ENCODE results near the gene HNF4A.

Gene HNF4A

DNA sequence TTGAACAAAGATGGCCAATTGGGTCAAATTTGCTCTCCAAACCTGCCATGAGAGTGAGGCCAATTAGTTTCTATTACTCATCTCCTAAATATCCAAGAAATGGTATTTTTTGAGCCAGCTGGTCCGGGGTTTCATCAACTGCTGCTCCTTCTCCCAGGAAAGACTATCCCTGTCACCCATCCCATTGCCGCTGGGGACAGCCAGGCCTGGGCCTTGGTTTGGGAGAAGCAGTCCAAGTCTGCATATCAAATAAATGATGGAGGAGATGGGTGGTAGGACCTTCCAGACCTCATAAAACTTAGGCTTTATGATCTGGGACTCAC, 73.5 kb downstream of the HNF4A start:
- H2BK12ac ChIP-seq (ENCODE audit: low read length), result no peak overlapping the region
- H3K4me2 ChIP-seq (ENCODE audit: insufficient read depth, low read length, poor library complexity, severe bottlenecking), result no peak overlapping the region
- H3K9ac ChIP-seq (ENCODE audit: low read depth, low read length, poor library complexity), result no peak overlapping the region
- H2BK5ac ChIP-seq (ENCODE audit: low read length), result no peak overlapping the region
- H2BK15ac ChIP-seq (ENCODE audit: low read length), result no peak overlapping the region
- H4K91ac ChIP-seq (ENCODE audit: low read depth, low read length, poor library complexity), result no peak overlapping the region
- H3K4ac ChIP-seq (ENCODE audit: low read length), result no peak overlapping the region
- no peak overlapping the region for H3K4me3 ChIP-seq (ENCODE audit: low read length in 2 of 2)
- no peaks in the 10 kb centered on the region for H3K9me3 ChIP-seq (replicated peaks in 1 of 2; ENCODE audit: control insufficient read depth in 2 of 2, insufficient read depth in 1 of 2, low read depth in 1 of 2, low read length in 2 of 2)
- H3K23ac ChIP-seq (ENCODE audit: low read depth, low read length, poor library complexity), result no peak overlapping the region
- no peak overlapping the region for H4K8ac ChIP-seq (ENCODE audit: low read depth, low read length)
- no peak overlapping the region for H2AK5ac ChIP-seq (ENCODE audit: low read depth, low read length)
- peaks cover 0 to 2% of the 10 kb centered on the region in 2 donors for H3K4me1 ChIP-seq (ENCODE audit: control insufficient read depth in 2 of 2, insufficient read depth in 1 of 2, low read depth in 1 of 2, low read length in 2 of 2)
- H3K36me3 ChIP-seq (replicated peaks in 1 of 2; ENCODE audit: control insufficient read depth in 2 of 2, insufficient read depth in 2 of 2, low read length in 2 of 2), result no peaks in the 10 kb centered on the region
- no peak overlapping the region for H3K27ac ChIP-seq (replicated peaks; ENCODE audit: low read length)
- no peaks in the 10 kb centered on the region for H3K79me1 ChIP-seq (ENCODE audit: low read depth, low read length)
- no CpG with 5 or more reads among the region's 2 CpGs for WGBS, 2 donors (ENCODE audit: extremely low coverage in 2 of 2, insufficient read length in 2 of 2, insufficient replicate concordance in 1 of 2)
- H3K18ac ChIP-seq (ENCODE audit: low read length), result no peak overlapping the region
- H3K27me3 ChIP-seq (ENCODE audit: control insufficient read depth in 3 of 3, insufficient read depth in 3 of 3, low read depth in 1 of 3, low read length in 3 of 3), result peaks cover 0 to 6% (median 0%) of the 10 kb centered on the region in 3 experiments
- H2AFZ ChIP-seq (ENCODE audit: low read length), result no peak overlapping the region
- no peak for DNase-seq (ENCODE audit: low spot score)
- no peak overlapping the region for H3K14ac ChIP-seq (ENCODE audit: low read length)
- no peak overlapping the region for H2BK120ac ChIP-seq (ENCODE audit: low read depth, low read length)

DNA sequence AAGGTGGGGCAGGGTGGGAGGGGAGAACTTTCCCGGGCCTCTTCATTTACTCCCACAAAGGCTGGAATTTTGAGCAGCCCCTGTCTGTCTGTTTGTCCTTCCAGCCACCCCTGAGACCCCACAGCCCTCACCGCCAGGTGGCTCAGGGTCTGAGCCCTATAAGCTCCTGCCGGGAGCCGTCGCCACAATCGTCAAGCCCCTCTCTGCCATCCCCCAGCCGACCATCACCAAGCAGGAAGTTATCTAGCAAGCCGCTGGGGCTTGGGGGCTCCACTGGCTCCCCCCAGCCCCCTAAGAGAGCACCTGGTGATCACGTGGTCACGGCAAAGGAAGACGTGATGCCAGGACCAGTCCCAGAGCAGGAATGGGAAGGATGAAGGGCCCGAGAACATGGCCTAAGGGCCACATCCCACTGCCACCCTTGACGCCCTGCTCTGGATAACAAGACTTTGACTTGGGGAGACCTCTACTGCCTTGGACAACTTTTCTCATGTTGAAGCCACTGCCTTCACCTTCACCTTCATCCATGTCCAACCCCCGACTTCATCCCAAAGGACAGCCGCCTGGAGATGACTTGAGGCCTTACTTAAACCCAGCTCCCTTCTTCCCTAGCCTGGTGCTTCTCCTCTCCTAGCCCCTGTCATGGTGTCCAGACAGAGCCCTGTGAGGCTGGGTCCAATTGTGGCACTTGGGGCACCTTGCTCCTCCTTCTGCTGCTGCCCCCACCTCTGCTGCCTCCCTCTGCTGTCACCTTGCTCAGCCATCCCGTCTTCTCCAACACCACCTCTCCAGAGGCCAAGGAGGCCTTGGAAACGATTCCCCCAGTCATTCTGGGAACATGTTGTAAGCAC, 74.1 kb downstream of the HNF4A start:
- no peak overlapping the region for H2BK120ac ChIP-seq (ENCODE audit: low read depth, low read length)
- no peak overlapping the region for H3K14ac ChIP-seq (ENCODE audit: low read length)
- no peaks in the 10 kb centered on the region for H3K36me3 ChIP-seq (replicated peaks in 1 of 2; ENCODE audit: control insufficient read depth in 2 of 2, insufficient read depth in 2 of 2, low read length in 2 of 2)
- no peak overlapping the region for H3K4ac ChIP-seq (ENCODE audit: low read length)
- no peak overlapping the region for H3K23ac ChIP-seq (ENCODE audit: low read depth, low read length, poor library complexity)
- WGBS, 2 donors (ENCODE audit: extremely low coverage in 2 of 2, insufficient read length in 2 of 2, insufficient replicate concordance in 1 of 2), result no CpG with 5 or more reads among the region's 17 CpGs
- no peak overlapping the region for H2BK15ac ChIP-seq (ENCODE audit: low read length)
- H3K9me3 ChIP-seq (replicated peaks in 1 of 2; ENCODE audit: control insufficient read depth in 2 of 2, insufficient read depth in 1 of 2, low read depth in 1 of 2, low read length in 2 of 2), result no peaks in the 10 kb centered on the region
- H3K9ac ChIP-seq (ENCODE audit: low read depth, low read length, poor library complexity), result no peak overlapping the region
- no peak overlapping the region for H4K91ac ChIP-seq (ENCODE audit: low read depth, low read length, poor library complexity)
- no peak overlapping the region for H3K4me2 ChIP-seq (ENCODE audit: insufficient read depth, low read length, poor library complexity, severe bottlenecking)
- no peak overlapping the region for H2BK5ac ChIP-seq (ENCODE audit: low read length)
- no peak overlapping the region for H4K8ac ChIP-seq (ENCODE audit: low read depth, low read length)
- H2AK5ac ChIP-seq (ENCODE audit: low read depth, low read length), result no peak overlapping the region
- H3K18ac ChIP-seq (ENCODE audit: low read length), result no peak overlapping the region
- DNase-seq (ENCODE audit: low spot score), result no peak
- peaks cover 0 to under 1% (median 0%) of the 10 kb centered on the region in 3 experiments for H3K27me3 ChIP-seq (ENCODE audit: control insufficient read depth in 3 of 3, insufficient read depth in 3 of 3, low read depth in 1 of 3, low read length in 3 of 3)
- no peak overlapping the region for H2BK12ac ChIP-seq (ENCODE audit: low read length)
- no peaks in the 10 kb centered on the region for H3K79me1 ChIP-seq (ENCODE audit: low read depth, low read length)
- no peak overlapping the region for H2AFZ ChIP-seq (ENCODE audit: low read length)
- no peak overlapping the region for H3K27ac ChIP-seq (replicated peaks; ENCODE audit: low read length)
- no peak overlapping the region for H3K4me3 ChIP-seq (ENCODE audit: low read length in 2 of 2)
- H3K4me1 ChIP-seq (ENCODE audit: control insufficient read depth in 2 of 2, insufficient read depth in 1 of 2, low read depth in 1 of 2, low read length in 2 of 2), result peaks cover 0 to 2% of the 10 kb centered on the region in 2 donors

DNA sequence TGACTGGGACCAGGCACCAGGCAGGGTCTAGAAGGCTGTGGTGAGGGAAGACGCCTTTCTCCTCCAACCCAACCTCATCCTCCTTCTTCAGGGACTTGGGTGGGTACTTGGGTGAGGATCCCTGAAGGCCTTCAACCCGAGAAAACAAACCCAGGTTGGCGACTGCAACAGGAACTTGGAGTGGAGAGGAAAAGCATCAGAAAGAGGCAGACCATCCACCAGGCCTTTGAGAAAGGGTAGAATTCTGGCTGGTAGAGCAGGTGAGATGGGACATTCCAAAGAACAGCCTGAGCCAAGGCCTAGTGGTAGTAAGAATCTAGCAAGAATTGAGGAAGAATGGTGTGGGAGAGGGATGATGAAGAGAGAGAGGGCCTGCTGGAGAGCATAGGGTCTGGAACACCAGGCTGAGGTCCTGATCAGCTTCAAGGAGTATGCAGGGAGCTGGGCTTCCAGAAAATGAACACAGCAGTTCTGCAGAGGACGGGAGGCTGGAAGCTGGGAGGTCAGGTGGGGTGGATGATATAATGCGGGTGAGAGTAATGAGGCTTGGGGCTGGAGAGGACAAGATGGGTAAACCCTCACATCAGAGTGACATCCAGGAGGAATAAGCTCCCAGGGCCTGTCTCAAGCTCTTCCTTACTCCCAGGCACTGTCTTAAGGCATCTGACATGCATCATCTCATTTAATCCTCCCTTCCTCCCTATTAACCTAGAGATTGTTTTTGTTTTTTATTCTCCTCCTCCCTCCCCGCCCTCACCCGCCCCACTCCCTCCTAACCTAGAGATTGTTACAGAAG, 75.0 kb downstream of the HNF4A start:
- Histone ChIP-seq H3K4me2 (ENCODE audit: insufficient read depth, low read length, poor library complexity, severe bottlenecking) (no peak overlapping the region), H3K4me3 (ENCODE audit: low read length in 2 of 2) (no peak overlapping the region), H3K4me1 (ENCODE audit: control insufficient read depth in 2 of 2, insufficient read depth in 1 of 2, low read depth in 1 of 2, low read length in 2 of 2) (peaks cover 0 to 2% of the 10 kb centered on the region in 2 donors), H3K36me3 (replicated peaks in 1 of 2; ENCODE audit: control insufficient read depth in 2 of 2, insufficient read depth in 2 of 2, low read length in 2 of 2) (no peaks in the 10 kb centered on the region), H2BK5ac (ENCODE audit: low read length) (no peak overlapping the region), H3K4ac (ENCODE audit: low read length) (no peak overlapping the region), H3K18ac (ENCODE audit: low read length) (no peak overlapping the region), H3K27ac (replicated peaks; ENCODE audit: low read length) (no peak overlapping the region), H4K91ac (ENCODE audit: low read depth, low read length, poor library complexity) (no peak overlapping the region), H2AK5ac (ENCODE audit: low read depth, low read length) (no peak overlapping the region), H3K14ac (ENCODE audit: low read length) (no peak overlapping the region), H2BK120ac (ENCODE audit: low read depth, low read length) (no peak overlapping the region), H2BK15ac (ENCODE audit: low read length) (no peak overlapping the region), H3K79me1 (ENCODE audit: low read depth, low read length) (no peaks in the 10 kb centered on the region), H3K23ac (ENCODE audit: low read depth, low read length, poor library complexity) (no peak overlapping the region), H3K9ac (ENCODE audit: low read depth, low read length, poor library complexity) (no peak overlapping the region), H2BK12ac (ENCODE audit: low read length) (no peak overlapping the region), H3K27me3 (ENCODE audit: control insufficient read depth in 3 of 3, insufficient read depth in 3 of 3, low read depth in 1 of 3, low read length in 3 of 3) (no peaks in the 10 kb centered on the region), H4K8ac (ENCODE audit: low read depth, low read length) (no peak overlapping the region), H3K9me3 (replicated peaks in 1 of 2; ENCODE audit: control insufficient read depth in 2 of 2, insufficient read depth in 1 of 2, low read depth in 1 of 2, low read length in 2 of 2) (no peaks in the 10 kb centered on the region), H2AFZ (ENCODE audit: low read length) (no peak overlapping the region)
- WGBS, 2 donors (ENCODE audit: extremely low coverage in 2 of 2, insufficient read length in 2 of 2, insufficient replicate concordance in 1 of 2), result no CpG with 5 or more reads among the region's 7 CpGs
- DNase-seq (ENCODE audit: low spot score), result no peak

DNA sequence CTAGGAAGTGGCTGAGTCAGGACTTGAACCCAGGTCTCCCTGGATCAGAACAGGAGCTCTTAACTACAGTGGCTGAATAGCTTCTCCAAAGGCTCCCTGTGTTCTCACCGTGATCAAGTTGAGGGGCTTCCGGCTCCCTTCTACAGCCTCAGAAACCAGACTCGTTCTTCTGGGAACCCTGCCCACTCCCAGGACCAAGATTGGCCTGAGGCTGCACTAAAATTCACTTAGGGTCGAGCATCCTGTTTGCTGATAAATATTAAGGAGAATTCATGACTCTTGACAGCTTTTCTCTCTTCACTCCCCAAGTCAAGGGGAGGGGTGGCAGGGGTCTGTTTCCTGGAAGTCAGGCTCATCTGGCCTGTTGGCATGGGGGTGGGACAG, 75.6 kb downstream of the HNF4A start:
- DNase-seq (ENCODE audit: low spot score), result no peak
- Histone ChIP-seq H3K4me2 (ENCODE audit: insufficient read depth, low read length, poor library complexity, severe bottlenecking) (no peak overlapping the region), H2BK5ac (ENCODE audit: low read length) (no peak overlapping the region), H3K18ac (ENCODE audit: low read length) (no peak overlapping the region), H3K9ac (ENCODE audit: low read depth, low read length, poor library complexity) (no peak overlapping the region), H2BK120ac (ENCODE audit: low read depth, low read length) (no peak overlapping the region), H2AFZ (ENCODE audit: low read length) (no peak overlapping the region), H3K36me3 (replicated peaks in 1 of 2; ENCODE audit: control insufficient read depth in 2 of 2, insufficient read depth in 2 of 2, low read length in 2 of 2) (no peaks in the 10 kb centered on the region), H3K4ac (ENCODE audit: low read length) (no peak overlapping the region), H2BK15ac (ENCODE audit: low read length) (no peak overlapping the region), H3K27me3 (ENCODE audit: control insufficient read depth in 3 of 3, insufficient read depth in 3 of 3, low read depth in 1 of 3, low read length in 3 of 3) (no peaks in the 10 kb centered on the region), H3K23ac (ENCODE audit: low read depth, low read length, poor library complexity) (no peak overlapping the region), H3K79me1 (ENCODE audit: low read depth, low read length) (no peaks in the 10 kb centered on the region), H3K4me1 (ENCODE audit: control insufficient read depth in 2 of 2, insufficient read depth in 1 of 2, low read depth in 1 of 2, low read length in 2 of 2) (peaks cover 0 to 2% of the 10 kb centered on the region in 2 donors), H2BK12ac (ENCODE audit: low read length) (no peak overlapping the region), H2AK5ac (ENCODE audit: low read depth, low read length) (no peak overlapping the region), H3K4me3 (ENCODE audit: low read length in 2 of 2) (no peak overlapping the region), H4K8ac (ENCODE audit: low read depth, low read length) (no peak overlapping the region), H3K9me3 (replicated peaks in 1 of 2; ENCODE audit: control insufficient read depth in 2 of 2, insufficient read depth in 1 of 2, low read depth in 1 of 2, low read length in 2 of 2) (no peaks in the 10 kb centered on the region), H3K14ac (ENCODE audit: low read length) (no peak overlapping the region), H4K91ac (ENCODE audit: low read depth, low read length, poor library complexity) (no peak overlapping the region), H3K27ac (replicated peaks; ENCODE audit: low read length) (no peak overlapping the region)
- no CpG with 5 or more reads among the region's 4 CpGs for WGBS, 2 donors (ENCODE audit: extremely low coverage in 2 of 2, insufficient read length in 2 of 2, insufficient replicate concordance in 1 of 2)

Data from neuronal stem cell (in vitro differentiated cells).